ENCODE measurements around the gene HSPA1A.
A peak's percentile ranks its signal among the peaks of the same experiment; 100 is the strongest.

HSPA1A gene

DNA sequence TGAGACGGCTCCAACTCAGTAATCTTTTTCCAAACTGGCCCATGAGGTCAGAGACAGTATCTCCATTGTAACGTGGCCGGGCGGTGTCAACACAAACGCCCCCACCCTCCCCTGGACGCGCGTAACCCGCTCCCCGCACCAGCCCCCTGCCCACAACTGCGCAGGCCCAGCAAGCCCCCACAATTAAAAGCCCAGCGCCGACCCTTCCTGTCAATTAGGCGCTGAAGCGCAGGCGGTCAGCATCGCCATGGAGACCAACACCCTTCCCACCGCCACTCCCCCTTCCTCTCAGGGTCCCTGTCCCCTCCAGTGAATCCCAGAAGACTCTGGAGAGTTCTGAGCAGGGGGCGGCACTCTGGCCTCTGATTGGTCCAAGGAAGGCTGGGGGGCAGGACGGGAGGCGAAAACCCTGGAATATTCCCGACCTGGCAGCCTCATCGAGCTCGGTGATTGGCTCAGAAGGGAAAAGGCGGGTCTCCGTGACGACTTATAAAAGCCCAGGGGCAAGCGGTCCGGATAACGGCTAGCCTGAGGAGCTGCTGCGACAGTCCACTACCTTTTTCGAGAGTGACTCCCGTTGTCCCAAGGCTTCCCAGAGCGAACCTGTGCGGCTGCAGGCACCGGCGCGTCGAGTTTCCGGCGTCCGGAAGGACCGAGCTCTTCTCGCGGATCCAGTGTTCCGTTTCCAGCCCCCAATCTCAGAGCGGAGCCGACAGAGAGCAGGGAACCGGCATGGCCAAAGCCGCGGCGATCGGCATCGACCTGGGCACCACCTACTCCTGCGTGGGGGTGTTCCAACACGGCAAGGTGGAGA, at the start of gene HSPA1A, which contains the start of gene HSPA1L:
TSS of gene HSPA1A (plus strand) at position 519 of the 814 bp plus-strand sequence. CDS start at position 733, 214 bp downstream.
TSS of gene HSPA1L (minus strand) at position 259 of the 814 bp plus-strand sequence. CDS start 3,311 bp downstream, outside the sequence.
- peak; percentile 84 for DNase-seq (ENCODE audit: low spot score)

DNA sequence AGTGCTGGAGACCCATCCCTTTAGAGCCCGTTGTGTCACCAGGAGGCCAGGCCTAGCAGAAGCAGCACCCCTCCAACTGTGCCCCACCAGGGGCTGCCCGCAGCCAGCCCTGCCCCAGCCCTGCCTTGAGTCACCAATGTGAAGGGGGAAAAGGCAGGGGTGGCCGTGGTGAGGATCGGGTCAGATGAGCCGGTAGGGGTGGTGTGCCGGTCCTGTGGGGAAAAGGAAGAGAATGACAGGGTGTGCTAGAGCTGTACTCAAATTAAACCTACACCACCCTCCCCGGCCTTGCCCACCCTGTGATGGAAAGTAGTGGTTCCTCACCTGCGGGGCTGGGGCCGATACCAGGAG, 49.8 kb upstream of the HSPA1A start:
- no peak for DNase-seq (ENCODE audit: low spot score)

DNA sequence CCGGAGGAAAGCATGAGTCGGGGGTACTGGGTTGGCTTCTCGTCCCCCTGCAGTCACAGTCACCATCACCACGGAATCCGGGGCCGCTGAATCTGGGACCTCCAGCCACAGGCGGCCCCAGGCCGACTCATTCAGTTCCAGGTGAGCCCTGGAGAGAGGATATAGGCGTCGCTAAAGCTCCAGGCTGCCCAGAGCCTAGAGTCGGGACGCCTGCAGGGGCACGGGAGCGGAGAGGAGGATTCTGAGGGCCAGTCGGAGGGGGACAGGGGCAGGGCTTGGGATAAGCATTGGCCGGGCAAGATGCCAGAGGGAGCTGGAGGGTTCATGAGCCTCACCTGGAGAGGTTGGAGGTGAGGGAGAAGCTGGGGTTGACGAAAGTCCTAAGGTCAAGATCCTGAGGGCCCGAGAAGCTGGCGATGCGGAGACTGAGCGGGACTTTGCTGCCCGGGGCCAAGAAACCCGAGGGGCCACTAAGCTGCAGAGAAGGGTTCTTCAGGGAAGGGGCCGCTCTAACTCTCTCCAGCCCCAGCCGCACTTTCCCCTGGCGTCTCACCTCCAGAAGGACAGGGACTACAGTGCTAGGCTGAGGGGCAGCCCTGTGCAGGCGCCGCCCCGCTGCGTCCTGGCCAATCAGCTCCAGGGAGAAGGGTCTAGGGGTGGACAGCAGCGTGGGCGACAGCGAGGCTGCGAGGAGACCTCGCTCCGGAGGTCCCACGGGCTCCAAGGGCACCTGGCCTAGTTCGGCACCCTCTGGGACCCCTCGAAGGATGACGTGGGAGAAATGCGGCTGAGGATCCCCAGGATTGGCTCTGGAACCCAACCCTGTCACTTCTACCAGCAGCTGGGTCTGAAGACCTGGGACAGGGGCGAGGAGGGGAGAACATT, 49.2 kb upstream of the HSPA1A start:
- no peak for DNase-seq (ENCODE audit: low spot score)

DNA sequence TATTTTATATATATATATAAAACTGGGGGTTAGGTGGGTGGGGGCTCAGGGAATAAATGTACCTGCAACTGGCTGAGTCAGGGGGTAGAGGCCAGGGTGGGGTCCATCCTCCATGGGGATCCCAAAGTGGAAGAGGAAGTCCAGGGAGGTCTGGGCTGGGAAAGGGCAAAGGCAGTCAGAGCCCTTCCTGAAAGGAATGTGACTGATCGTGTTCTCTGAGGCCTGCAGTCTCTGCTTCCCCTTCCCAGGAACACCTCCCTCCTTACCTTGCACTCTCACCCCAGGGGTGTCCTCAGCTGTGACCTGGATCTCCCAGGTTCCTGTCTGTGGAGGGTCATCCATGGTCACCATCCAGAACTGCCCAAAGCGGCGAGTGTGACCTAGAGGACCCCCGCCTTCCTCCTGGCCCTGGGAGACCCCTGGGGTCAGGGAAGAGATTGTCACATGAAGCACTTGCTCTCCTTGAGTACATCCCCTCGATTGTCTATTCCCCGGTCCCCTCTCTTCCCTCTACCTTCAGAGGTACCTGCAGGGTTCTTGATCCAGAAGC, 48.2 kb upstream of the HSPA1A start:
- no peak for DNase-seq (ENCODE audit: low spot score)

DNA sequence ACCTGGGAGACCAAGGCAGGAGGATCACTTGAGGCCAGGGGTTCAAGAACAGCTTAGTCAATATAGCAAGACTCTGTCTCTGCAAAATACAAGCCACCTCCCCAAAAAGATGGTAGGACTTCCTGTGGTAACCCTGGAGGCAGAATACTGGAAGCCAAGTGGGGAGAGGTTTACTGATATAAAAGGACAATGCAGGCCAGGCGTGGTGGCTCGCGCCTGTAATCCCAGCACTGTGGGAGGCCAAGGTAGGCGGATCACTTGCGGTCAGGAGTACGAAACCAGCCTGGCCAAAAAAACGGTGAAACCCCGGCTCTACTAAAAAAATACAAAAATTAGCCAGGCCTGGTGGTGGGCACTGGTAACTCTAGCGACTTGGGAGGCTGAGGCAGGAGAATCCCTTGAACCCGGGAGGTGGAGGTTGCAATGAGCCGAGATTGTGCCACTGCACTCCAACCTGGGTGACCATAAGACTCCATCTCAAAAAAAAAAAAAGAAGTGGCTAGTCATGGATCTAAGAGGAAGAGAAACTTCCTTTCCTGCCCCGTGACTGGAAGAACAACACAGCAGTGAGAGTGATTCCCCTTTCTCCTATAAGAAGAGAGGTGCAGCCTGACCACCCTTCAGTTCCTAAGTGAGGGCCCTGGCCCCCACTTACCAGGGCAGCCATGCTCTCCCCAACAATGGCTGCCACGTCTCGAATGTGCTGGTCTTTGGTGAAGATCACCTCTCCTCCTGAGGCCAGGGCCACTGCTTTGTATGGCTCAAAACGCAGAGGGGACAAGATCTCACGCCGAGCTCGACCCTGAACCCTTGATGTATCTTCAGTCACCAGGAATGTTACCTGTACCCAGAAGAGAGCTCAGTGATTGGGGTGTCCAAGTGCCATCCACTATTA, 46.7 kb upstream of the HSPA1A start:
- no peak for DNase-seq (ENCODE audit: low spot score)

DNA sequence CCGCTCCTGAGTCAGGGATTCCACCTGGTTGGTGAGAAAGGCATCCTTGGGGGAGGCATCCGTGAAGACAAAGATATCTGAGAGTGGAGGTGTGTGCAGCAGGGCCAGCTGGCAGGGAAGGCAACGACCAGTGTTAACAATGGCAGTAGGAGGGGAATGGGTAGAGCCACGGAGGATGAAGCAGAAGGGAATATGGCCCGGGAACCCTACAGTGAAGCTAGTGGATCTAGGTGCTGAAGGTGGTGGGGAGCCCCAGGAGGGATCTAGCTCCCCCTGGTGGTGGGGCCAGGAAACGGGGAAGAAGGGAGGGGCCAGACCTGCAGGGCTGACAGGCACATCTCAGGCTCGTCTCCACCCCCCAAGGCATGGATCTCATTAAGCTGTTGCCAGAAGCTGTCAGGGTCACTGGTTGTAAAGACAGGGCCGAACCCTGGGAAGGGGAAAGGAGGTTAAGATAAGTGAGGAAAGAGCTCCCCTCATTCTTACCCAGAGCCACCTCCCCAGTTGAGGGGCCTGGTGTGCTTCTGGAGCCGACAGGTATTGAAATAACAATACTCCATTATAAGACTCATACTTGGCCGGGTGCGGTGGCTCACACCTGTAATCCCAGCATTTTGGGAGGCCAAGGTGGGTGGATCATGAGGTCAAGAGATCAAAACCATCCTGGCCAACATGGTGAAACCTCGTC, 45.5 kb upstream of the HSPA1A start:
- DNase-seq (ENCODE audit: low spot score): peak; percentile 85

DNA sequence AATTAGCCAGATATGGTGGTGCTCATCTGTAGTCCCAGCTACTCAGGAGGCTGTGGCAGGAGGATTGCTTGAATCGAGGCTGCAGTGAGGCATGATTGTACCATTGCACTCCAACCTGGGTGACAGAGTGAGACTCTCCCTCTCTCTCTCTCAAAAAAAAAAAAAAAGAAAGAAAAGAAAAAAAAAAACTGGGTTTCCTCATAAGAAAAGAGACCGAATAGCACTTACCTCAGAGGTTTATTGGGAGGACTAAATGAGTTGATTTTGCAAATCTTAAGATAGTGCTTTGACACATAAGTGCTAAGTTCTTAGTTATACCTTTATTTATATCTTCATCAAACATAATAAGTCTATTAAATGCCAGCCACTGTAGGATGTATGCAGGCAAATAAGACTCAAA, 44.5 kb upstream of the HSPA1A start:
- DNase-seq (ENCODE audit: low spot score): no peak

DNA sequence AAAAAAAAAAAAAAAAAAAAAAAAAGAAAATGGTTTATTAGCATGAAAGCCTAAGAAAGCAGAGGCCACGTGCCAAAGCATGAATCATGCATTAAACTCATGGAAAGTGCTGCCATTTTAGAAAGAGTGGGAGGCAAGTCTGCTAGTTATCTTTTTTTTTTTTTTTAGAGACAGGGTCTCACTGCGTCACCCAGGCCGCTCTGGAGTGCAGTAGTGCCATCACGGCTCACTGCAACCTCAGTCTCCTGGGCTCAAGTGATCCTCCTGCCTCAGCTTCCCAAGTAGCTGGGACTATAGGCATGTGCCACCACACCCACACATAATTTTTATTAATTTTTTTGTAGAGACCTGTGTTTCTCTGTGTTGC, 43.4 kb upstream of the HSPA1A start:
- no peak for DNase-seq (ENCODE audit: low spot score)

DNA sequence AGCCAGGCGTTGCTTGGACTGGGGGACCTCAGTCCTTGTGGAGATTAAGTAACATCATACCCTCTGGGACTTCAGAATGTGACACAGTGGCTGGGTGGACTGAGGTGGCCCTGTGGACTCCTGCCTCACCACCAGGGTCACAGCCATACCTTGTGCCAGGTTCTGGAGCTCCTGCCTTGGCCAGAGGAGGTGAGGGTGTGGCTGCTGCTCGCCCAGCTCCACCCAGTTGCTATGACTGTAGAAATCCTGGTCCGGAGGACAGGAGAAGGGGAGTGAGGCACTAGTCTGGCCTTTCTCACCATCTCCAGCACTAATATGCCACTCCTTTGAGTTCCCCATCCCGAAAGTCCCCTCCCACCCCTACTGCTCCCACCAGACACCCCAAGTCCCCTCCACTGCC, 40.2 kb upstream of the HSPA1A start:
- no peak for DNase-seq (ENCODE audit: low spot score)

DNA sequence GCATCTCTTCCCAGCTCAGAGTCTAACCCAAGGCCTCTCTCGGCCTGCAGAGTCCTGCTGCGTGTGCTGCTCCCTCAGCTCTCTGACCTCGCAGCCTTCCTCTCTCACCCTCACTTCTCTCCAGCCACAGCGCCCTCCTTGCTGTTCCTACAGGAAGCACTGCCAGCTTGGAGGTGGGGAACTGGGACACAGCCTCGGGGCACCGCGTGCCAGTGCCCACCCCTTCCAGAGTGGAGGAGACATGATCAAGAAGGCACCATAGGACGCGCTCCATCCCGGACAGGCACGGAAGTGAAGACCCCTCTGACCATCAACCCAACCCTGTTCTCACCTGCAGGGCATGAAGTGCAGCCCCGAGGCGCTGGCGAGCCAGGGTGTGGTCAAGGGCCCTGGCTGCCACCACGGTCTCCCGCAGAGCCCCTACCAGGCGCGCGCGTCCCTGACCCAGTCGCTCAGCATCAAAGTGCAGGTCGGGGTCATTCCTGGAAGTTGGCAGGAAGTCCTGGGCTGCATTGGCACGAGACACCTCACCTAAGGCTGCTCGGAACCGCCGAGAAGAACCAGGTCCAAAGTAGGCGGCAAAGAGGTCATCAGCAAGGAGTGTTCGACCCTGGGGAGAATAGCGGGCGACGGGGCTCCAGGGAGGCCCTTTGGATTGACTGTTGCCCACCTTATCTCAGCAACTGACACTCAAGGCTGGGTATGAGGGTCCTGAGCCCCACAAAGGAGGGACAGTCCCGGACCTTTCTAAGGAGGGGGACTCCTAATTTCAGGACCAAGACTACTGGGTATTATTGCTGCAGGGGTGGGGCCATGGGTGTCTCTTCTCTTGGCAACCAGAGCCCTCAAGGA, 39.5 kb upstream of the HSPA1A start:
- no peak for DNase-seq (ENCODE audit: low spot score)

DNA sequence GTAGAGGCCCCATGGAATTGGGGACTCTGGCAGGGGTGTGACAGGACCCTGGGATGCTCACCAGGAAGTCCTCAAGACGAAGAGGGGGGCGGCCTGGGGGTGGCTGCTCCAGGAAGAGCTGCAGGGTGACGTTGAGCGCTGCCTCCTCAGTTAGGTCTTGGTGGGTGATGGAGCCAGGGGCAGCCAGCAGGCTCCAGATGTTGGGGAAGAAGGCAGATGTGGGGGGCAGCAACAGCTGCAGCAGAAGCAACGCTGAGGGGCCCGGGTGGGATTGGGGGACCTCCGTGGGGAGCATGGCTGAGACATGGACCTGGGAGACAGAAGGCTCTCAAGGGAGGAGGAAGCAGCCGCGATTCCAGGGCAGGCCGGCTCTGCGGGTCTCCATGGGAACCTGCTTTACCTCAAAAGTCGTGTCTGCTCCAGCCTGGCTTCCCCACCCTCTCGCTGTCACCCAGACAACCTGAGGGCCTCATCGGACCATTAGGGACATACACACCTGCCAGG, 38.8 kb upstream of the HSPA1A start:
- no peak for DNase-seq (ENCODE audit: low spot score)

DNA sequence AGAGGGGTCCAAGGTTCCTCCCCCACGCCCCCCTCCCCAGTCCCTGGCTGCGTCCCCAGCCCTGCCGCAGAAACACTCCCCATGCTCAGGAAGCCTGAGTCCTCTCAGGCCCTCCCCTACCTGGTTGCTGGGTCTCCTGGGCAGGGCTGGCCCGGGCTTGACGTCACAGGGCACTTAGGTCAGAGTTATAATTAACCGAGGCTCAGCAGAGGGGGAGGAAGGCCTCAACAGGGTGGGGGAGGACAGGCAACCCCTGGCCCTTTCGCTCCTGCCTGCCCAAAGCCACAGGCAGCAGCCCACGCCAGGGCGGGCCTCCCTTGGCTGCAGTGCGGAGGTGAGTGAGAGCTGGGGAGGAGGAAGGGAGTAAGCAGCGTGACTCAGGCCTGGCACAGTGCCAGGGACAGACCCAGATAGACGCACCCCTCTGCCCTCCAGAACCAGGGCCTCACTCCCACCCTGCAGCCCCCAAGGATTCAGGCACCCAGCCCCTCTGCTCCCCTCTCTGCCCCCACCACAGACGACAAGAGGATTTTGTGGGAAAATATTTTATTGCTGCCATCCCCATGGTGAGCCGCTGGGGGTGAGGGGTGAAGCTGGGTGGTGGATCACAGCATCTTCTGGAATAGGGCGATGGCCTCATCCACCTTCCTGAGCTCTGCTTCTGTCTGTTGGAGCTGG, 38.2 kb upstream of the HSPA1A start, which contains the start of gene VWA7:
TSS of gene VWA7 (minus strand) at position 340 of the 678 bp plus-strand sequence. CDS start 549 bp downstream, outside the sequence.
- peak; percentile 75 for DNase-seq (ENCODE audit: low spot score)

DNA sequence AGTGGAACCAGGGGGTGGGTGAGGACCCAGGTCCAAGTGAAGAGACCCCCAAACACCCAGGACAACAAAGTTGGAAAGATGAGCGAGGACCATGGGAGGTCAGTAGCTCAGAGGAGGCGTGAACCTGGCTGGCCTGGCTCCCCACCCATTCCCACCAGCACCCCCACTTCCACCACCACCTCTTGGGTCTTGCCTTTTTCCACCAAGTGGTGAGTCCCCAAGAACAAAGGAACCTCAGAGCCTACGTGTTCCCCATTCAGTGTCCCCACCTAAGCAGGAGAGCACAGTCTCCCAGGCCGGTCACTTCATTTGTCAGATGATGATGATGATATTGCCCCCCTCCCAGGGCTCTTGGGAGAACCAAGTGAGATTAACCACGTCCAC, 37.7 kb upstream of the HSPA1A start:
- no peak for DNase-seq (ENCODE audit: low spot score)

DNA sequence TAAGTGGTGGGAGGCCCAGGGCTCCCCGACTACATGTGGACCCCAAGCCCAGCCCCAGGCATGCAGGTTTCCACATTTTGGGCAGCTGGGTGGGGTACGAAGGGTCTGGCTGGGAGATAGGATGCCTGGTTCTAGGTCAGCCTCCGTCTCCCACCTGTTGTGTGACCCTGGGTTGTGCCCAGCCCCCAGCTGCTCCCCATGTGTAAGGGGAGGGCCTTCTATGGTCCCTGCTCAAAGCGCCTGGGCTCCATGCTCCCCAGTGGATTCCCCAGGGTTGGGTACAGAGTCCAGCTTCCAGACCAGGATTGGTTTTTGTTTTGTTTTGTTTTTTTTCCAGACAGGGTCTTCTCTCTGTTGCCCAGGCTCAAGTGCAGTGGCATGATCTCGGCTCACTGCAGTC, 37.1 kb upstream of the HSPA1A start:
- no peak for DNase-seq (ENCODE audit: low spot score)

DNA sequence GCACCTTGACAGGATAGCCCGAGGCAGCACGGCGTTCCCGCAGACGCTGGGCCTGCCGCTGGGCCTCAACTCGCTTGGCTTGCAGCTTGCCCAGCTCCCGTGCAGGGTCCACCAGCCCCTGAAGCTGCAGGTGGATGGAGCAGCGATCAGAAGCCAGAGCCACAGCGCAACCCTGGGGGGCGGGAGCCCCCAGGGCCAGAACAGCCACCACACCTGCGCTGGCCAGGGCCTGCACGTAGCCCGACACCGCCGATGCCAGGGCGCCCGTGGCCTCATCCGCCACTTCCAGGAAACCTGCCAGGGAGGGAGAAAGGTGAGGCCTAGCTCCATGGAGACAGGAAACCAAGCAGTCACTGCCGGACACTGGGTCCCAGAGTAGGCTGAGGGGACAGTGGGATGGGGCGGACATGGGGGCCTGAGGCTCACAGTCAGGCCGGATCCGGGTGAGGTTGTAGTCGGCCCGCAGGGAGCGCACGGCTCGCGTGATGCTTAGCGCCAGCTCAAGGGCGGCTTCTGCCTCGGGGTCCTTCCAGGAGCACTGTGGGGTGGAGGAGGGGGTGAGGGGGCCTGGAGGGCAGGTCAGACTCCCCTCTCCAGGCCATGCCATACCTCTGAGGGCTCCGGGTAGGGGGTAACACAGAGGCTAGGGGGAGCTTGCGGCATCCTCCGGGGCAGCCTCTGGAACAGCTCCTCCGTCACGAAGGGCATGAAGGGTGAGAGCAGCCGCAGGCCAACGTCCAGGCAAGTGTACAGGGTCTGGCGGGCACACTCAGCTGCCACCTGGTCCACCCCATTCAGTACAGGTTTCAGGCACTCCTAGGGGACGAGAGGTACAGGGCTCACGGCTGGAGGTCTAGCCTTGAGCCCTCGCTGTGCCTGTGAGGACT, 36.1 kb upstream of the HSPA1A start:
- DNase-seq (ENCODE audit: low spot score): no peak

DNA sequence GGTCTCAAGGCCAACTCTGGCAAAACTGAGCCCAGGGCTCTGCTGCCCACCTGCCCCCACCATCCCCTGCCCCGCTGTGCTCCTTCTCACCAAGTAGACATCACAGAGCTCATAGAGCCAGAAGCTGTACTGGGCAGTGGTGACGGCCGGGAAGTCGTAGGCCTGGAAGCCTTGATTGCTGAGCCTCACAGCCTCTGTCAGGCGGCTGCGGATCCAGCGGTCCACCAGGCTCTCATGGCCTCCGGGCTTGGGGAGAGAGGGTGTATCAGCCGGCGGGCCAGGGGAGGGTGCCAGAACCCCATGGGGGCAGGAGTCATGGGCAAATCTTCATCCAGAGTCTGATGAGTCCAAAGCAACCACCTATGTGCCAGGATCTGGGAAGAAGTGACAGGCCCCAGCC, 35.4 kb upstream of the HSPA1A start:
- DNase-seq (ENCODE audit: low spot score): no peak

DNA sequence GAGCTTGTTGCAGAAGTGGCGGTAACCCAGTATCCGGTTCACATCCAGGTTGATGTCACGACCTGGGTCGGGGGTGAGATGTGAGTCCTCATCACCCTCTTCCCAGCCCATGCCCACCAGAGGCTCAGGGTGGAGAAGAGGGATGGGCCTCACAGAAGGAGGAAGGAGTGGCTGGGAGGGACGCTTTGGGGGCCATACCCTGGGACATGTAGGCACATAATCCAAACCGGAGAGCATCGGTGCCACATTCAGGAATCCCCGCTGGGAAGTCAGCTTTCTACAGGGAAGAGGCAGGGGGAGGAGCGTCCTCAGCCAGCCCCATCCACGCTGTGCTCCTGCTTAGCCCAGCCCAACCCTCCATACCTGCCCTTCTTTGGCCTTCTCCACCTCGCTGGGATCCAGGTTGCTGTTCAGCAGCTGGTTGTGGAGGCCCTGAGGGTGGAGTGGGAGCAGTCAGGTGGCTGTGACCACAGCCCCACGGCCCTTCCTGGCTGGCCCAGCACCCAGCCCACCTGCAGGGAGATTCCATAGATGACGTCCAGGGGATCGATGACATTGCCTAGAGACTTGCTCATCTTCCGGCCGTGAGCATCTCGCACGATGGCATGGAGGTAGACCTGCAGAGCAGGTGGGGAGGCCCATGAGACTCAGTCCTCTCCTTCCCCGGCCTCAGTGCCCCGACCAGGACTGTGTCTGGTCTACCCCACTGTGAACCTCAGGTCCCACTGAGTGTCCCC, 34.7 kb upstream of the HSPA1A start:
- DNase-seq (ENCODE audit: low spot score): no peak

Data from CD4-positive, alpha-beta T cell treated with Interleukin-2 at 100 ng/mL for 4 hours (primary cell).